ENCODE results near the gene KIF2A. TPM values are rescaled to one million over a fixed set of nuclear protein-coding genes. Genes with fewer than 3 reads are reported as not detected.

Gene KIF2A
- total RNA-seq, 1 donor from 2014 or later: 40.4 TPM

DNA sequence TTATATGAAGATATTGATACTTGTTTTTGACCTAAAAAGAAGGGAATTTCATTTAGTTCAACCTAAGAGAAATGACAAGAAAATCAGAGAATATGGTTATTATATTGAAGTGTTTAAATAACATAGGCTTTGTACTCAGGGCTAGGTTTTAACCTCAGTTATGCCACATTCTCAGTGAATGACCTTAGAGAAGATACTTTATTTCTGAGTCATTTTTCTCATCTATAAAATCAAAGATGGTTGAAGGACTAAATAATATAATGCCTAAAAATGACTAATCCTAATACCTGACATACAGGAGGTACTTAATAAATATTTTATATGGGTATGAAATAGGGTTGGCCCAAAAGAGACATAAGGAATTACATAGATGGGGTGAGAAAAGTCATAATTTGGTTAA is 65.4 kb downstream of the KIF2A start:
- H3K27ac Mint-ChIP-seq (ENCODE audit: unreplicated experiment): no peak overlapping the region
- H3K4me3 Mint-ChIP-seq (ENCODE audit: unreplicated experiment): no peak overlapping the region
- TF ChIP-seq, protein P1, sequence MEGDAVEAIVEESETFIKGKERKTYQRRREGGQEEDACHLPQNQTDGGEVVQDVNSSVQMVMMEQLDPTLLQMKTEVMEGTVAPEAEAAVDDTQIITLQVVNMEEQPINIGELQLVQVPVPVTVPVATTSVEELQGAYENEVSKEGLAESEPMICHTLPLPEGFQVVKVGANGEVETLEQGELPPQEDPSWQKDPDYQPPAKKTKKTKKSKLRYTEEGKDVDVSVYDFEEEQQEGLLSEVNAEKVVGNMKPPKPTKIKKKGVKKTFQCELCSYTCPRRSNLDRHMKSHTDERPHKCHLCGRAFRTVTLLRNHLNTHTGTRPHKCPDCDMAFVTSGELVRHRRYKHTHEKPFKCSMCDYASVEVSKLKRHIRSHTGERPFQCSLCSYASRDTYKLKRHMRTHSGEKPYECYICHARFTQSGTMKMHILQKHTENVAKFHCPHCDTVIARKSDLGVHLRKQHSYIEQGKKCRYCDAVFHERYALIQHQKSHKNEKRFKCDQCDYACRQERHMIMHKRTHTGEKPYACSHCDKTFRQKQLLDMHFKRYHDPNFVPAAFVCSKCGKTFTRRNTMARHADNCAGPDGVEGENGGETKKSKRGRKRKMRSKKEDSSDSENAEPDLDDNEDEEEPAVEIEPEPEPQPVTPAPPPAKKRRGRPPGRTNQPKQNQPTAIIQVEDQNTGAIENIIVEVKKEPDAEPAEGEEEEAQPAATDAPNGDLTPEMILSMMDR (IDR thresholded peaks at IDR 0.05): no peak
- no peaks in the 10 kb centered on the region for H3K9me3 Mint-ChIP-seq (ENCODE audit: unreplicated experiment)
- H3K36me3 Mint-ChIP-seq (ENCODE audit: unreplicated experiment): peaks cover 26% of the 10 kb centered on the region
- H3K27me3 Mint-ChIP-seq (ENCODE audit: unreplicated experiment): no peaks in the 10 kb centered on the region
- DNase-seq (ENCODE audit: extremely low spot score, unreplicated experiment): no peak
- H3K4me1 Mint-ChIP-seq (ENCODE audit: unreplicated experiment): peaks cover 2% of the 10 kb centered on the region

DNA sequence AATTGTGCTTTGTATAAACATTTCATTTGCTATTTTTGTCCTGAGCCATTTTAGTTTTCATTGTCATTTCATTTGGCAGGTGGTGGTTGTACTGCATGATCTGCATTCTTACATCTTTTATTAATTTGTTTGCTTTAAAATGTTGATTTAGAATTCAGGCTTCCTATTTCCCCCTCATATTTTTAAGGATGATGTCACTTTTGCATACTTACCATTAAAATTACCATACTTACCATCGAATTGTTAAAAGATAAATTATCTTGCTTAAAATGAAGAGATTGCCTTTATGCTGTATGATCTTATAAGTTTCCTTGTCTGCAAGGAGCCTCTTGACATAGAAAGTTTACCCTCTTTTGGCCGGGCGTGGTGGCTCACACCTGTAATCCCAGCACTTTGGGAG is 66.6 kb downstream of the KIF2A start:
- no peaks in the 10 kb centered on the region for H3K4me1 Mint-ChIP-seq (ENCODE audit: unreplicated experiment)
- H3K36me3 Mint-ChIP-seq (ENCODE audit: unreplicated experiment): peaks cover 24% of the 10 kb centered on the region
- H3K27me3 Mint-ChIP-seq (ENCODE audit: unreplicated experiment): no peaks in the 10 kb centered on the region
- no peak for DNase-seq (ENCODE audit: extremely low spot score, unreplicated experiment)
- H3K27ac Mint-ChIP-seq (ENCODE audit: unreplicated experiment): no peak overlapping the region
- H3K9me3 Mint-ChIP-seq (ENCODE audit: unreplicated experiment): no peaks in the 10 kb centered on the region
- no peak overlapping the region for H3K4me3 Mint-ChIP-seq (ENCODE audit: unreplicated experiment)
- TF ChIP-seq, protein P1 (IDR thresholded peaks at IDR 0.05): no peak

DNA sequence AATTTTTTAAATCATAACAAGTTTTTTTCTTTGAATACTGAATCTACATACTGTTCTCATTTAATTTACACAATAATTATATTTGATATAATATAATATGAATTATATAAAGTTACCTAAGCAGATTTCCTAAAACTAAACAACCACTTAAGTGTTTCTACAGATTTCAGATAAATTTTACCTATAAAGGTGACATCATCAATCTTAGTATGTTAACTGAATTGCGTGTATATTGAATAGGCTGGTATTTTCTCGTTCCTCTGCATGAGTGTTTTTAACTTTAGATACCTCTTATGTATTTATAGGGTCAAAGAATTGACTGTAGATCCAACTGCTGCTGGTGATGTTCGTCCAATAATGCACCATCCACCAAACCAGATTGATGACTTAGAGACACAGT is 67.4 kb downstream of the KIF2A start:
- TF ChIP-seq, protein P1 (IDR thresholded peaks at IDR 0.05): no peak
- no peak overlapping the region for H3K4me3 Mint-ChIP-seq (ENCODE audit: unreplicated experiment)
- no peaks in the 10 kb centered on the region for H3K9me3 Mint-ChIP-seq (ENCODE audit: unreplicated experiment)
- no peak overlapping the region for H3K27ac Mint-ChIP-seq (ENCODE audit: unreplicated experiment)
- H3K36me3 Mint-ChIP-seq (ENCODE audit: unreplicated experiment): peaks cover 28% of the 10 kb centered on the region
- H3K4me1 Mint-ChIP-seq (ENCODE audit: unreplicated experiment): no peaks in the 10 kb centered on the region
- no peak for DNase-seq (ENCODE audit: extremely low spot score, unreplicated experiment)
- H3K27me3 Mint-ChIP-seq (ENCODE audit: unreplicated experiment): no peaks in the 10 kb centered on the region

DNA sequence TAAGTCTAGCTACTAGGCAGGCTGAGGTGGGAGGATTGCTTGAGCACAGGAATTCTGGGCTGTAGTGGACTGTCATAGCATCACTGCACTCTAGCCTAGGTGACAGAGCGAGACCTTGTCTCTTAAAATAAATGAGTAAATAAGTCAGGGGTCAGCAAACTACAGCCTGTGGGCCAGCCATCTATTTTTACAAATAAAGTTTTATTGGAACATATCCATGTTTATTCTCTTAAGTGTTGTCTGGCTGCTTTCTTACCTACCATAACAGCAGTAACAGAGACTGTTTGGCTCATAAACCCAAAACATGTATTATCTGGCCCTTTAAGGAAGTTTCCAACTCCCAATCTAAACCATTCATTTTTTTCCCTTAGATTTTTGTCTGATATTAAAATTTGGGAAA is 68.1 kb downstream of the KIF2A start:
- no peaks in the 10 kb centered on the region for H3K9me3 Mint-ChIP-seq (ENCODE audit: unreplicated experiment)
- no peak overlapping the region for H3K27ac Mint-ChIP-seq (ENCODE audit: unreplicated experiment)
- no peak overlapping the region for H3K4me3 Mint-ChIP-seq (ENCODE audit: unreplicated experiment)
- no peaks in the 10 kb centered on the region for H3K4me1 Mint-ChIP-seq (ENCODE audit: unreplicated experiment)
- no peak for DNase-seq (ENCODE audit: extremely low spot score, unreplicated experiment)
- TF ChIP-seq, protein P1 (IDR thresholded peaks at IDR 0.05): no peak
- peaks cover 29% of the 10 kb centered on the region for H3K36me3 Mint-ChIP-seq (ENCODE audit: unreplicated experiment)
- H3K27me3 Mint-ChIP-seq (ENCODE audit: unreplicated experiment): no peaks in the 10 kb centered on the region

DNA sequence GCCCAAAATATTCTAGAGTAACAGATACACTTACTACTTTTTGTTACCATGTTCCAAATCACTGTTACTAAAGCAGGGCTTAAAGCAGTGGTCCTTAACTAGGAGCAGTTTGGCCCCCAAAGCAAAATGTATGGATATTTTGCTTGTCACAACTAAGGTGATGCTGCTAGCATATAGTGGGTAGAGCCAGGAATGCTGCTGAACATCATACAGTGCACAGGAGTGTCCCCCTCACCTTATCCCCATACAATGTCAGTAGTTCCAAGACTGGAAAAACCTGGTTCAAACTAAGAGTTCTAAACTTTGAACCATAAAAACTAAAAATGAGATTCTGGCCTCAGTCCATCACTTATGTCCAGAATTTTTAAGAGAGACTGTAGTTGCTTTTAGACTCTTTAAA is 69.6 kb downstream of the KIF2A start:
- Mint-ChIP-seq H3K4me1 (ENCODE audit: unreplicated experiment) (no peaks in the 10 kb centered on the region), H3K9me3 (ENCODE audit: unreplicated experiment) (no peaks in the 10 kb centered on the region), H3K4me3 (ENCODE audit: unreplicated experiment) (no peak overlapping the region), H3K27ac (ENCODE audit: unreplicated experiment) (no peak overlapping the region), H3K27me3 (ENCODE audit: unreplicated experiment) (no peaks in the 10 kb centered on the region), H3K36me3 (ENCODE audit: unreplicated experiment) (peaks cover 32% of the 10 kb centered on the region)
- DNase-seq (ENCODE audit: extremely low spot score, unreplicated experiment): no peak
- TF ChIP-seq, protein P1 (IDR thresholded peaks at IDR 0.05): no peak
